Vein endothelial cell (primary cell): ENCODE data around the gene ANO1. TPM values are rescaled to one million over a fixed set of nuclear protein-coding genes. Genes with fewer than 3 reads are reported as not detected.

Source experiments
- small RNA-seq: library from RNA; depleted of rRNA; stranded (forward); fragments of <200 nt; gene quantifications from one replicate; pipeline ENCODE3, GENCODE V24; 2012
- total RNA-seq: library from RNA; depleted of rRNA; stranded (reverse); fragments of >200 nt; gene quantifications from 2 replicates; pipeline ENCODE4 v1.2.3, GENCODE V29; 2012

ANO1 gene
- total RNA-seq, result 0.19 TPM in 1 of 2 replicates, not detected in the other

DNA sequence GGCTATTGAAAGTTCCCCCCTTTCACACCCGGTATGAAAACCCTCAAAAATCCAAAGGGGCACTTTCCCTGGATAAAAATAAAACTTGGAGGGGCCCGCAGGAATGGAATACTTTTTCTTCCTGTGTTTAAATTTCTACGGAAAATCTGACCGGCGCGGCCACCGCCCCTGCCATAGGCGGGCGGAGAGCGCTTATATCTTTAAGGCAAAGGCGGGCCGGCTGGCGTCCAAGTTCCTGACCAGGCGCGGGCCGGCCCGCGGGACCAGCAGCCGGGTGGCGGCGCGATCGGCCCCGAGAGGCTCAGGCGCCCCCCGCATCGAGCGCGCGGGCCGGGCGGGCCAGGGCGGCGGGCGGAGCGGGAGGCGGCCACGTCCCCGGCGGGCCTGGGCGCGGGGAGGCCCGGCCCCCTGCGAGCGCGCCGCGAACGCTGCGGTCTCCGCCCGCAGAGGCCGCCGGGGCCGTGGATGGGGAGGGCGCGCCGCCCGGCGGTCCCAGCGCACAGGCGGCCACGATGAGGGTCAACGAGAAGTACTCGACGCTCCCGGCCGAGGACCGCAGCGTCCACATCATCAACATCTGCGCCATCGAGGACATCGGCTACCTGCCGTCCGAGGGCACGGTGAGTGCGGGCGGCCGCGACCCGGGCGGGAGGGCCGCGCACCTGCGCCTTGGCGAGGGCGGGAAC lies at the start of gene ANO1:
Gene ANO1, plus strand, starts transcription at position 223 of the 686 bp plus-strand sequence. Its CDS starts 290 bp downstream, at position 513.

DNA sequence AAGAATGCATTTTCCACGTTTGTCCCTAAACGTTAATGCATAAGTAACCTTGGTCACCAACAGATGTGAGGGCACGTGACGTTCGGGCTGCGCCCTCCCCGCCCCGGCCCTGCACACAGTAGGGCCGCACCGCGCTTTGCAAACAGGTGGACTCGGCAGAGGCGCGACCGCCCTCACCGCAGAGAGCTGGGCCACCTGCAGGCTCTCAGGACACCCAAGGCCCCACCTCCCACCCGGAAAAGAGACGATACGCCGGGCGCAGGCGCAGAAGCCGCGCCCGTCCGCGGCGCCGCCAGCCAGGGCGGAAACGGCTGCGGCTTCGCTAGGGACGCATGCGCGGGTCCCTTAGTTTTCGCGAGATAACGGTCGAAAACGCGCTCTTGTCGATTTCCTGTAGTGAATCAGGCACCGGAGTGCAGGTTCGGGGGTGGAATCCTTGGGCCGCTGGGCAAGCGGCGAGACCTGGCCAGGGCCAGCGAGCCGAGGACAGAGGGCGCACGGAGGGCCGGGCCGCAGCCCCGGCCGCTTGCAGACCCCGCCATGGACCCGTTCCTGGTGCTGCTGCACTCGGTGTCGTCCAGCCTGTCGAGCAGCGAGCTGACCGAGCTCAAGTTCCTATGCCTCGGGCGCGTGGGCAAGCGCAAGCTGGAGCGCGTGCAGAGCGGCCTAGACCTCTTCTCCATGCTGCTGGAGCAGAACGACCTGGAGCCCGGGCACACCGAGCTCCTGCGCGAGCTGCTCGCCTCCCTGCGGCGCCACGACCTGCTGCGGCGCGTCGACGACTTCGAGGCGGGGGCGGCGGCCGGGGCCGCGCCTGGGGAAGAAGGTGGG lies 125.0 kb downstream of the ANO1 start, which contains the start of gene FADD:
Gene FADD, plus strand, starts transcription at position 377 of the 831 bp plus-strand sequence. Its CDS starts 164 bp downstream, at position 541.

Small RNA genes within 50 kb of the gene (small RNA-seq; reads per million reads assigned to genes)
- gene RNU6-1175P, result not detected

Other genes with a start within 250 kb of the ANO1 start
- gene FADD, start 125.0 kb downstream of the ANO1 start, total RNA-seq, result 50.0 and 51.3 TPM in 2 replicates
- 44.1 and 53.8 TPM in 2 replicates for gene PPFIA1, start 192.4 kb downstream of the ANO1 start, total RNA-seq